ENCODE measurements around the gene CCN5.

The CCN5 gene

GRCh38 chr20:44716309-44717106 is 1.3 kb downstream of the CCN5 start:
- no peak for DNase-seq (ENCODE audit: low read depth)

- DNase-seq (ENCODE audit: low read depth) = no peak
These were observed 2.8 kb downstream of the CCN5 start for GRCh38 chr20:44717986-44718385.

GRCh38 chr20:44719841-44720240 is 4.7 kb downstream of the CCN5 start:
- no peak for DNase-seq (ENCODE audit: low read depth)

DNA sequence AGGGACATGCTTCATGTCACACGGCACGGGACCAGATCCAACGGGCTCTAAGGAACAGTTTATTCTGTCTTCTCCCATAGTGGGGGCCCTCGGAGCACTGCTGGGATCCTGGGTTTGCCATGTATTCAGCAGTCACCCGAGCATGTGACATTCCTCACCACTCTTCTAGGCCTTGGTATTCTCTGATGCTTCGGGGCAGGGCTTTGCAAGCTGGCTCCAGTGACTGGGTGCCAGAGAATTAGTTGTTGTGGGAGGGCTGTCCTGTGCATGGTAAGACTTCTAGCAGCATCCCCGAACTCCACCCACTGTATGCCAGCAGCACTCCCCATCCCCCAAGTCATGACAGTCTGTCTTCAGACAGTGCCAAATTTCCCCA is 5.4 kb downstream of the CCN5 start:
- no peak for DNase-seq (ENCODE audit: low read depth)

DNA sequence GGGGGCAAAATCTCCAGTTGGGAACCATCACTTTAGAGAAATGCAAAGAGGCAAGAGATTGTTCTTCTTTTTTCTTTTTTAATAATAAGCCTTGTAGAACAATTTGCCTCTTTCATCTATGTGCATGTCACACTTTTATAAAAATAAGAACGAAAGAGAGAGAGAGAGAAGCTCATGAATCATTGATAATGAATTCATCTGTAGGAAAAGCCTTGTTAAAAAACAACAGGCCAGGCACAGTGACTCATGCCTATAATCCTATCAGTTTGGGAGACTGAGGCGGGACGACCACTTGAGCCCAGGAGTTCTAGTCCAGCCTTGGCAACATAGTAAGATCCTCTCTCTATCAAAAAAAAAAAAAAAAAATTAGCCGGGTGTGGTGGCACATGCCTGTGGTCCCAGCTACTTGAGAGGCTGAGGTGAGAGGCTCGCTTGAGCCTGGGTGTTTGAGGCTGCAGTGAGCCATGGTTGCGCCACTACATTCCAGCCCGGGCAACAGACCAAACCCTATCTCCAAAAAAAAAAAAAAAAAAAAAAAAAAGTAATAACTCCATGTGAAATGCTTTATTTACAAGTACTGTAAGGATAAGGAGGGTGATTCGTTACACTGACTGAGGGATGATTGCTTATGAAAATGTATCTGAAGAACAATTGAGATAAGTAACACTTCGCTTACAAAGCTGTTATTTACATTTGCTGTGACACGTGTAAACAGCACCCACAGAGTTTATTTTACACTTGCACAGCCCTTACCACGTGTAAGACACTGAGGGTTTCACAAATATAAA is 6.0 kb downstream of the CCN5 start:
- no peak for DNase-seq (ENCODE audit: low read depth)

DNA sequence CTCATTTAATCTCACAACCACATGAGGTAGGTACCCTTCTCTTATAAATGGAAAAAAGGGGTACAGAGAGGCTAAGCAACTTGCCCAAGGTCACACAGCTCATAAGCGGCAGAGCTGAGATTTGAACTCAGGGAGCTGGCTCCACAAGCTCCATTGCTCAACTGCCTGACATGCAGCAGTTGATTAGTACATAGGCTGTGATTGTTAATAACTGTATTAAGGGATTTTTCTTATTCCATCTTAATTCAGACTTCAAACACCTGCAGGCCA is 6.6 kb downstream of the CCN5 start:
- no peak for DNase-seq (ENCODE audit: low read depth)

DNA sequence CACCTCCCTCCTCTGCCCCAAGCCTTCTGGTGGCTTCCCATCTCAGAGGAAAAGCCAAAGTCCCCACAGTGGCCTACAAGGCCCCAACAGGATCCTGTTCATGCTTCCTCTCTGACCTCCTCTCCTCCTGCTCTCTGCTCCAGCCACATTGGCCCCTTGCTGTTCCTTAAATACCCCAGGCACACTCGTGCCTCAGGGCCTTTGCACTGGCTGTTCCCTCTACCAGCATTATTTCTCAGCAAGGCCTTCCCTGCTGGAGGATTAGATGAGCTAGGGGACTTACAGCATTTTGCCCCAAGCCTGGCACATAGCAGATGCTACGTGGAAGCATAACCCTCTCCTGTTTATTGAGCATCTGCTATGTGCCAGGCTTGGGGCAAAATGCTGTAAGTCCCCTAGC is 7.8 kb downstream of the CCN5 start:
- no peak for DNase-seq (ENCODE audit: low read depth)

GRCh38 chr20:44723391-44723790 is 8.2 kb downstream of the CCN5 start:
- no peak for DNase-seq (ENCODE audit: low read depth)

- no peak for DNase-seq (ENCODE audit: low read depth)
These were observed 8.7 kb downstream of the CCN5 start for GRCh38 chr20:44723798-44724362.

DNA sequence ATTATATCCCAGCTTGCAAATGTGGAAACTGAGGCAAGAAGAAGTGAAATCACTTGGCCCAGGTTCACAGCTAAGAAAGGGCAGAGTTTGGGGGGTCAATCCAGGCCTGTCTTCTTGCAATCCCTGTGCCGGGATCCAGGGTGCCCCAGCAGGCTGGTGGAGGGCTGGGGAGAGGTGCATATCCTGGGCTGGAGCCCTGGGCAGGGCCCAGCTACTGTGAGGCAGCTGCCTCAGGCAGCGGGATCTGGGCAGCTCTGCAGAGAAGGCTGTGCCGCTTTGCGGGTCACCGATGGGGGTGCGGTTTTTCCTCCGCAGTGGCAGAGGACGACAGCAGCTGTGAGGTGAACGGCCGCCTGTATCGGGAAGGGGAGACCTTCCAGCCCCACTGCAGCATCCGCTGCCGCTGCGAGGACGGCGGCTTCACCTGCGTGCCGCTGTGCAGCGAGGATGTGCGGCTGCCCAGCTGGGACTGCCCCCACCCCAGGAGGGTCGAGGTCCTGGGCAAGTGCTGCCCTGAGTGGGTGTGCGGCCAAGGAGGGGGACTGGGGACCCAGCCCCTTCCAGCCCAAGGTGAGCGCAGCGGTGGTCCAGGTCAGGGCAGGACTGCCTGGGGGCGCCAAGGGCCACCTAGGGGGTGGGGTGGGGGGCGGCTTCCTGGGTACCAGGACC is 9.4 kb downstream of the CCN5 start:
- no peak for DNase-seq (ENCODE audit: low read depth)

DNA sequence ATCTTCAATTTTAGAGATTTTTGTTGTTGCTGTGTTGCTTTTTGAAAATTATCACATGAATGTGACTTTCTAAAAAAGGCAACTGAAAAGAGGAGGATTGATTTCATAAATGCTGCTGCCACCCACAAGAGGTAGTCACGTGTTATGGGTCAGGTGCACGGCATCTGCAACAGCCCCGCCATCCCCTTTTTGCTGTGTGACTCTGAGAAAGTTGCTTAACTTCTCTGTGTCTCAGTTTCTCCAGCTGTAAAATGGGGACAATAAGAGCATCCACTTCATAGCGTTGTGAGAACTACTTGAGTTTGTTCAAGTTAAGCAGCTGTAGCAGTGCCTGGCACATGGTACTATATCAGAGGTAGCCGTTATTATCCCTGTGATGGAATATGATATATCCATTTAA is 10.7 kb downstream of the CCN5 start:
- DNase-seq (ENCODE audit: low read depth) = no peak

- no peak for DNase-seq (ENCODE audit: low read depth)
These were observed 11.9 kb downstream of the CCN5 start for GRCh38 chr20:44727039-44727438.

DNA sequence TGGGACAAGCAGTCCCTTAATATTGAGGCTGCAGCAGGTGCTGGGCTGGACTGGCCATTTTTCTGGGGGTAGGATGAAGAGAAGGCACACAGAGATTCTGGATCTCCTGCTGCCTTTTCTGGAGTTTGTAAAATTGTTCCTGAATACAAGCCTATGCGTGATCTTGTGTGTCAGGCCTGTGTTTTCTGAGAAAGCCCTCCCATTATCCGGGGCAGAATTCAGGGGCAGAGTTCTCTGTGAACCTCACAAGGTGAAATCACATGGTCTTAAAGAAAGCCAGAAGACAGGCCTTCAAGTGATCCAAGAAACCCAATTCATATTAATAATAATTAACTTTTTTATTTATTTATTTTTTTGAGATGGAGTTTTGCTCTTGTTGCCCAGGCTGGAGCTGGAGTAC is 12.5 kb downstream of the CCN5 start:
- no peak for DNase-seq (ENCODE audit: low read depth)

GRCh38 chr20:44728801-44729443 is 13.8 kb downstream of the CCN5 start:
- DNase-seq (ENCODE audit: low read depth) = no peak

- no peak for DNase-seq (ENCODE audit: low read depth)
These were observed 15.3 kb downstream of the CCN5 start for GRCh38 chr20:44730441-44730840.

DNA sequence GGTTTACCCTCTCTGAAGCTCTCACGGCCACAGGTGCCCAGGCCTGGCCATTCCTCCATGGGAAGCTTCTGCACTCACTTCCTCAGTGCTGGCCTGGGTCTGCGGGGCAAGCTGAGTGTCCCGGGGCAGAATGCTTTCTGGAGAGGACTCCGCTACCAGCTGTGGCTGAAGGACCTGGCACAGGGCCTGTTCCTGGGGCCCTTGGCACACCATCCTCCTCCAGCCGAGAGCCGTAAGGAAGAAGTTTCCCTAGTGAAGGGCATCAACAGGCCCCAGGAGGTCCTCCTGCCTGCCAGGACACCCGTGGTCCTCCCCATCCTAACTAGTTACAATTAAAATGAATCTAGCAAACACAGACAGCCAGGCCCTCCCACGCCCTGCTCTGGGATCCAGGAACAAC is 16.5 kb downstream of the CCN5 start:
- DNase-seq (ENCODE audit: low read depth) = no peak

DNA sequence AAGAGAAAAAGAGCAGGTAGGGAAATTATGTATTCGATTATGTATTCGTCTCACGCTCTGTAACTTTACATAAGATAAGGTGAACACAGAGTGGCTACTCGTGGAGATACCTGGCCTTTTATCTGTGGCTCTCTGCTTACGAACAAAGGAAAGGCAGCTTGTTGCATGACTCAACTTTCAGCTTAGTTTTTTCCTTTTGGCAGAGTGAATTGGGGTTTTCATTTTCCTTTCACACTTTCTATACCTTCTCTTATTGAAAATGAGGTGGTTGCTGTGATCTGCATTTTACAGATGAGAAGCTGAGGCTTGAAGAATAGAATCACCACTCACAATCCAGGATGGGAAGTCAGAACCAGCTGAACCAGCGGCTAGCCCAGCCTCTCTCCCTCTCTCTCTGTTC is 17.2 kb downstream of the CCN5 start:
- DNase-seq (ENCODE audit: low read depth) = no peak

GRCh38 chr20:44733341-44734069 is 18.3 kb downstream of the CCN5 start:
- peak; percentile 21 for DNase-seq (ENCODE audit: low read depth)

DNA sequence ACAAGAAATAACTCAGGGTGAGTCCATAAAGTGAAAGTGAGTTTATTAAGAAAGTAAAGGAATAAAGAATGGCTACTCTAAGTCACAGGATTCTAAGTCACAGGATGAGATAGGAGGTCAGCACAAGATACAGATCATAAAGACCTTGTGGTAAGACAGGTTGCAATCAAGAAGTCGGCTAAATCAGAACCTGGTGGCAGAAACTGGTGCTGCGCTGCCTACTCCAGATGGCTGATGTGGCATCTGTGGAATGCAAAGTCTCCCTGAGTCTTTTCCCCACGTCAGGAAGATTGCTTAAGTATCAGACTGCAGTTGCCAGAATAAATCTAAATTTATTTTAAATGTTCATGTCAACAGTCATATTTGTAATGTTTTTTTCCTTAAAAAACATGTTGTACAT is 19.8 kb downstream of the CCN5 start:
- DNase-seq (ENCODE audit: low read depth) = no peak

GRCh38 chr20:44735816-44736169 is 20.6 kb downstream of the CCN5 start:
- no peak for DNase-seq (ENCODE audit: low read depth)

DNA sequence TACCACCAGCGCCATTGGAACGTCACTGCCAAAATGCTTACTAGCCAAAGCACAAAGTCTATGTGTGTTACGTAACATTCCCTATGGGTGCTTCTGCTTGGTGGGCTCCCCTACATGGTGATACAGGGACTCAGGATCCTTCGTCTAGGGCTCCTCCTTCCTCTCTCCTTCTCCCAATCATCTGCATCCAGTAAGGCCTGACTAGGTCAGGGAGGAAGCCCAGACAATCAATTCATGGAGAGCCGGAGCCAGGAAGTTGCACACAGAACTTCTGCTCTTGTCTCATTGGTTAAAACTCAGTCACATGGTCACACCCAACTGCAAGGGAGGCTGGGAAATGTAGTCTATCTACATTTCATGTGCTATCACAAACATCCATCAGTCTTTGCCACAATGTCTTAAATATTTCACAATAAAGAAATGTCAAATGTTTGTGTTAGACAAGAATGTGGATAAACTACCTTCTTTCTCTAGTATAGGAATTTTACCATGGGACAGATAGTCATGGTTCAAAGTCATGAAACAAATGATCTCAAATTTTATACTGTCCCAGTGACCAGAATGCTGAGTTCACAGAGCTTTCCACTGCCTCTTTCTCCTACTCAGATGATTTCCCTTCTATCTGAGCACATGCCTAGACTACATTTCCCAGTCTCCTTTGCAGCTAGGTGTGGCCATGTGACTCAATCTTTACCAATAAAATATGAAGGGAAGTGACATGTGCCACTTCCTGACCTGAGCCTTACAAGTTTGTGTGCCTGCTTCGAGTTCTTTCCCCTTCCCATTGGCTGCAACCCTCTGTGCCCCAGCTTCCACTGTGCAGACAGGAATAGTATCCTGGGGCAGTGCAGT is 21.2 kb downstream of the CCN5 start:
- DNase-seq (ENCODE audit: low read depth) = peak; percentile 81

Data from CMK (cell line).